ENCODE data around the gene UBR3.

UBR3 gene

GRCh38 chr2:170030040-170030439, 202.8 kb downstream of the UBR3 start:
- Histone ChIP-seq H3K27me3 (ENCODE audit: low read depth, low read length) (no peaks in the 10 kb centered on the region), H3K4me1 (ENCODE audit: control insufficient read depth in 1 of 2, insufficient read depth in 2 of 2, low read length in 2 of 2) (no peaks in the 10 kb centered on the region), H3K9me3 (ENCODE audit: control insufficient read depth in 1 of 2, low read length in 2 of 2) (no peaks in the 10 kb centered on the region), H3K36me3 (ENCODE audit: control insufficient read depth in 1 of 2, insufficient read depth in 2 of 2, low read length in 2 of 2) (peaks cover 4 to 14% of the 10 kb centered on the region in 2 donors), H3K4me3 (ENCODE audit: low read depth in 1 of 2, low read length in 2 of 2) (no peak overlapping the region), H3K27ac (ENCODE audit: low read length) (no peak overlapping the region)

GRCh38 chr2:170031288-170031687, 204.0 kb downstream of the UBR3 start:
- Histone ChIP-seq H3K9me3 (ENCODE audit: control insufficient read depth in 1 of 2, low read length in 2 of 2) (no peaks in the 10 kb centered on the region), H3K27me3 (ENCODE audit: low read depth, low read length) (no peaks in the 10 kb centered on the region), H3K4me1 (ENCODE audit: control insufficient read depth in 1 of 2, insufficient read depth in 2 of 2, low read length in 2 of 2) (no peaks in the 10 kb centered on the region), H3K4me3 (ENCODE audit: low read depth in 1 of 2, low read length in 2 of 2) (no peak overlapping the region), H3K36me3 (ENCODE audit: control insufficient read depth in 1 of 2, insufficient read depth in 2 of 2, low read length in 2 of 2) (peaks cover 4 to 14% of the 10 kb centered on the region in 2 donors), H3K27ac (ENCODE audit: low read length) (no peak overlapping the region)

GRCh38 chr2:170034596-170034995, 207.3 kb downstream of the UBR3 start:
- Histone ChIP-seq H3K9me3 (ENCODE audit: control insufficient read depth in 1 of 2, low read length in 2 of 2) (no peaks in the 10 kb centered on the region), H3K4me1 (ENCODE audit: control insufficient read depth in 1 of 2, insufficient read depth in 2 of 2, low read length in 2 of 2) (no peaks in the 10 kb centered on the region), H3K36me3 (ENCODE audit: control insufficient read depth in 1 of 2, insufficient read depth in 2 of 2, low read length in 2 of 2) (peaks cover 0 to 11% of the 10 kb centered on the region in 2 donors), H3K4me3 (ENCODE audit: low read depth in 1 of 2, low read length in 2 of 2) (no peak overlapping the region), H3K27me3 (ENCODE audit: low read depth, low read length) (no peaks in the 10 kb centered on the region), H3K27ac (ENCODE audit: low read length) (no peak overlapping the region)

- Histone ChIP-seq H3K27ac (ENCODE audit: low read length) (no peak overlapping the region), H3K36me3 (ENCODE audit: control insufficient read depth in 1 of 2, insufficient read depth in 2 of 2, low read length in 2 of 2) (peaks cover 4 to 5% of the 10 kb centered on the region in 2 donors), H3K4me1 (ENCODE audit: control insufficient read depth in 1 of 2, insufficient read depth in 2 of 2, low read length in 2 of 2) (no peaks in the 10 kb centered on the region), H3K4me3 (ENCODE audit: low read depth in 1 of 2, low read length in 2 of 2) (no peak overlapping the region), H3K27me3 (ENCODE audit: low read depth, low read length) (no peaks in the 10 kb centered on the region), H3K9me3 (ENCODE audit: control insufficient read depth in 1 of 2, low read length in 2 of 2) (no peaks in the 10 kb centered on the region)
These were observed 211.5 kb downstream of the UBR3 start for GRCh38 chr2:170038734-170039133.

GRCh38 chr2:170039401-170040172, 212.3 kb downstream of the UBR3 start:
- Histone ChIP-seq H3K4me3 (ENCODE audit: low read depth in 1 of 2, low read length in 2 of 2) (no peak overlapping the region), H3K9me3 (ENCODE audit: control insufficient read depth in 1 of 2, low read length in 2 of 2) (no peaks in the 10 kb centered on the region), H3K27ac (ENCODE audit: low read length) (no peak overlapping the region), H3K4me1 (ENCODE audit: control insufficient read depth in 1 of 2, insufficient read depth in 2 of 2, low read length in 2 of 2) (no peaks in the 10 kb centered on the region), H3K27me3 (ENCODE audit: low read depth, low read length) (no peaks in the 10 kb centered on the region), H3K36me3 (ENCODE audit: control insufficient read depth in 1 of 2, insufficient read depth in 2 of 2, low read length in 2 of 2) (peaks cover 4 to 5% of the 10 kb centered on the region in 2 donors)

GRCh38 chr2:170044751-170045478, 217.7 kb downstream of the UBR3 start:
- no peaks in the 10 kb centered on the region for H3K4me1 ChIP-seq (ENCODE audit: control insufficient read depth in 1 of 2, insufficient read depth in 2 of 2, low read length in 2 of 2)
- no peak overlapping the region for H3K4me3 ChIP-seq (ENCODE audit: low read depth in 1 of 2, low read length in 2 of 2)
- H3K36me3 ChIP-seq (ENCODE audit: control insufficient read depth in 1 of 2, insufficient read depth in 2 of 2, low read length in 2 of 2): peaks cover 5 to 13% of the 10 kb centered on the region in 2 donors
- no peak overlapping the region for H3K27ac ChIP-seq (ENCODE audit: low read length)
- no peaks in the 10 kb centered on the region for H3K9me3 ChIP-seq (ENCODE audit: control insufficient read depth in 1 of 2, low read length in 2 of 2)
- no peaks in the 10 kb centered on the region for H3K27me3 ChIP-seq (ENCODE audit: low read depth, low read length)

GRCh38 chr2:170047331-170048065, 220.2 kb downstream of the UBR3 start:
- H3K36me3 ChIP-seq (ENCODE audit: control insufficient read depth in 1 of 2, insufficient read depth in 2 of 2, low read length in 2 of 2): peaks cover 0 to 16% of the 10 kb centered on the region in 2 donors
- H3K27ac ChIP-seq (ENCODE audit: low read length): no peak overlapping the region
- H3K4me1 ChIP-seq (ENCODE audit: control insufficient read depth in 1 of 2, insufficient read depth in 2 of 2, low read length in 2 of 2): no peaks in the 10 kb centered on the region
- H3K27me3 ChIP-seq (ENCODE audit: low read depth, low read length): no peaks in the 10 kb centered on the region
- H3K4me3 ChIP-seq (ENCODE audit: low read depth in 1 of 2, low read length in 2 of 2): no peak overlapping the region
- no peaks in the 10 kb centered on the region for H3K9me3 ChIP-seq (ENCODE audit: control insufficient read depth in 1 of 2, low read length in 2 of 2)

GRCh38 chr2:170052151-170052550, 224.9 kb downstream of the UBR3 start:
- no peaks in the 10 kb centered on the region for H3K9me3 ChIP-seq (ENCODE audit: control insufficient read depth in 1 of 2, low read length in 2 of 2)
- peaks cover 5 to 21% of the 10 kb centered on the region in 2 donors for H3K36me3 ChIP-seq (ENCODE audit: control insufficient read depth in 1 of 2, insufficient read depth in 2 of 2, low read length in 2 of 2)
- no peaks in the 10 kb centered on the region for H3K4me1 ChIP-seq (ENCODE audit: control insufficient read depth in 1 of 2, insufficient read depth in 2 of 2, low read length in 2 of 2)

GRCh38 chr2:170054997-170055396, 227.7 kb downstream of the UBR3 start:
- Histone ChIP-seq H3K4me1 (ENCODE audit: control insufficient read depth in 1 of 2, insufficient read depth in 2 of 2, low read length in 2 of 2) (no peaks in the 10 kb centered on the region), H3K4me3 (ENCODE audit: low read depth in 1 of 2, low read length in 2 of 2) (no peak overlapping the region), H3K9me3 (ENCODE audit: control insufficient read depth in 1 of 2, low read length in 2 of 2) (no peaks in the 10 kb centered on the region), H3K27me3 (ENCODE audit: low read depth, low read length) (no peaks in the 10 kb centered on the region), H3K27ac (ENCODE audit: low read length) (no peak overlapping the region), H3K36me3 (ENCODE audit: control insufficient read depth in 1 of 2, insufficient read depth in 2 of 2, low read length in 2 of 2) (peaks cover 5 to 19% of the 10 kb centered on the region in 2 donors)

More at GRCh38 chr2:170052151-170052550, 224.9 kb downstream of the UBR3 start:
- Histone ChIP-seq H3K27me3 (ENCODE audit: low read depth, low read length) (no peaks in the 10 kb centered on the region), H3K4me3 (ENCODE audit: low read depth in 1 of 2, low read length in 2 of 2) (no peak overlapping the region), H3K27ac (ENCODE audit: low read length) (no peak overlapping the region)

GRCh38 chr2:170056900-170057299, 229.6 kb downstream of the UBR3 start:
- Histone ChIP-seq H3K9me3 (ENCODE audit: control insufficient read depth in 1 of 2, low read length in 2 of 2) (no peaks in the 10 kb centered on the region), H3K27me3 (ENCODE audit: low read depth, low read length) (no peaks in the 10 kb centered on the region), H3K4me3 (ENCODE audit: low read depth in 1 of 2, low read length in 2 of 2) (no peak overlapping the region), H3K36me3 (ENCODE audit: control insufficient read depth in 1 of 2, insufficient read depth in 2 of 2, low read length in 2 of 2) (peaks cover 8 to 26% of the 10 kb centered on the region in 2 donors), H3K4me1 (ENCODE audit: control insufficient read depth in 1 of 2, insufficient read depth in 2 of 2, low read length in 2 of 2) (no peaks in the 10 kb centered on the region), H3K27ac (ENCODE audit: low read length) (no peak overlapping the region)

Data from muscle layer of duodenum (tissue), 2 donors.